ENCODE measurements around the gene TAF4.

GRCh38 chr20:62051546-62052255, 14.0 kb downstream of the TAF4 start:
- TF ChIP-seq CTCF (IDR thresholded peaks at IDR 0.05) (no peak), POLR2A (IDR thresholded peaks at IDR 0.05) (no peak)

Data from body of pancreas (tissue), 4 donors.